GM12878 (cell line): ENCODE results near the gene TBCK. TPM values are rescaled to one million over a fixed set of nuclear protein-coding genes. Genes with fewer than 3 reads are reported as not detected.

Experiments
- ATAC-seq: fragments of 200-7000 bp; cut with Tn5 transposase; 3 replicates; pipeline ENCODE4 v1.9.1; 2020; ENCODE audit warnings: mild to moderate bottlenecking, moderate library complexity
- BruUV-seq: library from RNA; stranded (reverse); fragments of 400-500 nt; replicated peaks from 2 replicates; lab custom pipeline; 2021; lab: Mats Ljungman, UMichigan
- CTCF ChIA-PET: fragments of 300-600 bp; sonication (Branson Sonifier 250); formaldehyde crosslinking; extraction: SDS; loops from one replicate; lab custom pipeline; 2021; ENCODE audit warnings: inconsistent platforms; lab: Yijun Ruan, JAX
- POLR2A ChIA-PET: fragments of 350-600 bp; formaldehyde crosslinking; extraction: SDS; loops from one replicate; lab custom pipeline; 2021; ENCODE audit warnings: inconsistent platforms; lab: Charles Lee
- RAD21 ChIA-PET: fragments of 300-600 bp; sonication (Branson Sonifier 250); formaldehyde crosslinking; loops from one replicate; lab custom pipeline; 2023; ENCODE audit warnings: antibody characterized with exemption; ENCODE audit not compliant: unreplicated experiment; lab: Charles Lee
- SMC1A ChIA-PET: fragments of 300-600 bp; sonication (Branson Sonifier 250); formaldehyde crosslinking; loops from one replicate; lab custom pipeline; 2023; ENCODE audit not compliant: unreplicated experiment, uncharacterized antibody; lab: Charles Lee
- DNase-seq: peaks from one replicate; pipeline ENCODE4 v3.0.0-alpha.2; 2011; ENCODE audit warnings: low read depth, low spot score
- FAIRE-seq: peaks from 3 replicates; lab custom pipeline; 2011; peaks lifted over from hg19 to GRCh38; lab: Jason Lieb, UNC
- H2AFZ ChIP-seq: 2 replicates; pipeline ENCODE4 v1.6.0; 2011; ENCODE audit warnings: low read depth, low read length, control low read depth; ENCODE audit not compliant: control insufficient read depth
- H3K27ac ChIP-seq: 2 replicates; pipeline ENCODE4 v1.5.1; 2011; ENCODE audit warnings: control low read depth; ENCODE audit not compliant: control insufficient read depth, insufficient read depth
- H3K27me3 ChIP-seq, 2 experiments: replicated peaks in 1 of 2; 2 replicates each; pipeline versions ENCODE4 v1.6.0 to v1.6.1; 2011; ENCODE audit warnings: low read length in 1 of 2; ENCODE audit not compliant: control insufficient read depth in 2 of 2, insufficient read depth in 2 of 2
- H3K36me3 ChIP-seq, 2 experiments: 2 replicates each; pipeline ENCODE4 v1.5.1; 2011; ENCODE audit warnings: low read length in 1 of 2; ENCODE audit not compliant: control insufficient read depth in 2 of 2, insufficient read depth in 2 of 2
- H3K4me1 ChIP-seq: 2 replicates; pipeline ENCODE4 v1.6.1; 2011; ENCODE audit warnings: mild to moderate bottlenecking, low read length, moderate library complexity, mixed read lengths; ENCODE audit not compliant: control insufficient read depth, insufficient read depth
- H3K4me2 ChIP-seq: 2 replicates; pipeline ENCODE4 v1.6.0; 2011; ENCODE audit warnings: control low read depth; ENCODE audit not compliant: control insufficient read depth, insufficient read depth
- H3K4me3 ChIP-seq: fragments of 200-600 bp; sonication (generic); 2 replicates; pipeline ENCODE4 v1.5.1; 2016
- H3K79me2 ChIP-seq: 2 replicates; pipeline ENCODE4 v1.6.0; 2011; ENCODE audit warnings: low read length; ENCODE audit not compliant: control insufficient read depth, insufficient read depth
- H3K9ac ChIP-seq: 2 replicates; pipeline ENCODE4 v1.8.0; 2011; ENCODE audit warnings: low read length, control low read depth, mixed read lengths; ENCODE audit not compliant: control insufficient read depth, insufficient read depth
- H3K9me3 ChIP-seq: replicated peaks from 3 replicates; pipeline ENCODE4 v1.5.1; 2011; ENCODE audit warnings: mild to moderate bottlenecking, low read length; ENCODE audit not compliant: control insufficient read depth, insufficient read depth
- H4K20me1 ChIP-seq: 2 replicates; pipeline ENCODE4 v1.6.0; 2011; ENCODE audit not compliant: control insufficient read depth, insufficient read depth
- ATF3 ChIP-seq: IDR thresholded peaks from 2 replicates; pipeline ENCODE4 v1.6.1; 2011; ENCODE audit warnings: low read depth, mild to moderate bottlenecking, low read length, moderate library complexity, borderline replicate concordance; ENCODE audit errors: extremely low read depth
- CBX5 ChIP-seq: sonication (generic); IDR thresholded peaks from 2 replicates; pipeline ENCODE4 v1.6.1; 2016; ENCODE audit warnings: low read depth, moderate library complexity, mild to moderate bottlenecking, inconsistent platforms
- MAX ChIP-seq: IDR thresholded peaks from 2 replicates; pipeline ENCODE4 v1.6.1; 2012; ENCODE audit warnings: low read depth, low read length, improper control_type of control experiment
- MEF2A ChIP-seq: IDR thresholded peaks from 2 replicates; pipeline ENCODE4 v1.6.1; 2011; ENCODE audit warnings: low read depth, mild to moderate bottlenecking, low read length, moderate library complexity; ENCODE audit not compliant: insufficient read depth
- MYC ChIP-seq: IDR thresholded peaks from 2 replicates; pipeline ENCODE4 v1.6.1; 2011; ENCODE audit warnings: mild to moderate bottlenecking, low read length, moderate library complexity, inconsistent platforms; ENCODE audit not compliant: insufficient read depth, insufficient replicate concordance, insufficient read length, severe bottlenecking
- POLR2A ChIP-seq: IDR thresholded peaks from 2 replicates; pipeline ENCODE4 v1.6.1; 2011; ENCODE audit warnings: low read depth, mild to moderate bottlenecking, low read length
- PRDM15 ChIP-seq: fragments of 450-650 bp; formaldehyde crosslinking; IDR thresholded peaks from 2 replicates; pipeline ENCODE4 v1.4.0; 2020; ENCODE audit warnings: mild to moderate bottlenecking, moderate library complexity
- RAD51 ChIP-seq: fragments of 450-650 bp; IDR thresholded peaks from 2 replicates; pipeline ENCODE4 v1.6.1; 2016; ENCODE audit warnings: moderate library complexity, mild to moderate bottlenecking, inconsistent platforms
- RB1 ChIP-seq: fragments of 450-650 bp; formaldehyde crosslinking; IDR thresholded peaks from 2 replicates; pipeline ENCODE4 v1.6.1; 2017; ENCODE audit warnings: mild to moderate bottlenecking, borderline replicate concordance
- RUNX3 ChIP-seq: IDR thresholded peaks from 2 replicates; pipeline ENCODE4 v1.6.1; 2012; ENCODE audit warnings: low read length, inconsistent platforms
- SUPT20H ChIP-seq: IDR thresholded peaks from 2 replicates; pipeline ENCODE4 v1.6.1; 2011; ENCODE audit warnings: low read depth, mild to moderate bottlenecking, low read length, moderate library complexity, borderline replicate concordance; ENCODE audit not compliant: control insufficient read depth
- TCF7 ChIP-seq: IDR thresholded peaks from 2 replicates; pipeline ENCODE4 v1.6.1; 2014; ENCODE audit warnings: antibody characterized with exemption, borderline replicate concordance
- ZBTB40 ChIP-seq: fragments of 450-650 bp; IDR thresholded peaks from 2 replicates; pipeline ENCODE4 v1.6.1; 2016; ENCODE audit warnings: mild to moderate bottlenecking, moderate library complexity, borderline replicate concordance
- ZNF207 ChIP-seq: fragments of 450-650 bp; IDR thresholded peaks from 2 replicates; pipeline ENCODE4 v1.6.1; 2014; ENCODE audit warnings: antibody characterized with exemption, mild to moderate bottlenecking, borderline replicate concordance
- ZNF274 ChIP-seq: IDR thresholded peaks from one replicate; pipeline ENCODE4 v1.8.0; 2011; ENCODE audit not compliant: insufficient read length, insufficient read depth
- ZNF384 ChIP-seq: IDR thresholded peaks from 2 replicates; pipeline ENCODE4 v1.6.1; 2012; ENCODE audit warnings: low read depth, mild to moderate bottlenecking, low read length, improper control_type of control experiment, borderline replicate concordance
- ZZZ3 ChIP-seq: IDR thresholded peaks from 2 replicates; pipeline ENCODE4 v1.6.1; 2011; ENCODE audit warnings: low read depth; ENCODE audit not compliant: control insufficient read depth, insufficient read length
- WGBS: methylation state at CpG from one replicate; pipeline ENCODE4 v1.1.6; 2016; ENCODE audit warnings: low lambda C conversion rate; ENCODE audit not compliant: insufficient replicate concordance, insufficient coverage; ENCODE audit errors: missing lambda C conversion rate; 5-methylcytosine and 5-hydroxymethylcytosine counted together
- in situ Hi-C: fragments of 300-500 bp; cut with MboI; formaldehyde crosslinking; loops from 9 replicates; pipeline ENCODE4 v1.14.3; 2018; ENCODE audit warnings: mixed read lengths
- intact Hi-C: fragments of 100-400 bp; cut with micrococcal nuclease; formaldehyde crosslinking; loops from one replicate; pipeline ENCODE4 v1.14.2; 2022; ENCODE audit not compliant: unreplicated experiment
- polyA plus RNA-seq, 11 experiments: library from polyadenylated mRNA; depleted of rRNA in 4 of 11; unstranded in 6 of 11; stranded (reverse) in 5 of 11; fragments of >200 nt; fragmentation: Nextera tagmentation in 4 of 11; fragmentation: Illumina TruSeq in 1 of 11; extraction: Ambion mirVana in 4 of 11; extraction: Trizol in 1 of 11; gene quantifications; 1 replicate in 1 of 11; 2 replicates in 10 of 11; pipeline versions ENCODE4 v1.2.1 to v1.2.3, GENCODE V29; 2011 to 2016; ENCODE audit warnings: inconsistent platforms in 2 of 11, missing spikeins in 2 of 11, low read depth in 1 of 11
- total RNA-seq, 4 experiments: library from RNA; depleted of rRNA in 3 of 4; stranded (reverse); fragments of >200 nt in 3 of 4; fragmentation: Illumina TruSeq in 1 of 4; extraction: Trizol in 1 of 4; gene quantifications; 2 replicates each; pipeline versions ENCODE4 v1.2.1 to v1.2.3, GENCODE V29; 2013 to 2021

TBCK gene
- total and polyA plus RNA-seq, 10 of the 15 experiments (the other 5 are each of a cell fraction or from before 2014, with no cell fraction given) = 4.1 to 30.3 (median 20.2) TPM

GRCh38 chr4:106105697-106106096, 210.3 kb downstream of the TBCK start:
- FAIRE-seq (no peak), ATAC-seq (no peak), DNase-seq (no peak)
- CTCF ChIA-PET = interaction anchor here (0.9 kb wide), 1 partner anchor 99 kb away, joined by 3 read pairs; no protein-coding TSS in a partner anchor
- no TSS peak for BruUV-seq
- RAD21 ChIA-PET = no interaction called here
- Histone ChIP-seq H3K79me2 (no peaks in the 10 kb centered on the region), H3K27me3 (no peaks in the 10 kb centered on the region), H3K4me2 (no peak overlapping the region), H3K27ac (no peak overlapping the region), H3K36me3 (no peaks in the 10 kb centered on the region; a peak in 1 of 4 replicates), H3K9me3 (peaks cover 9% of the 10 kb centered on the region), H3K4me3 (no peak overlapping the region), H3K4me1 (no peaks in the 10 kb centered on the region), H2AFZ (no peak overlapping the region), H3K9ac (no peak overlapping the region), H4K20me1 (no peaks in the 10 kb centered on the region)
- intact Hi-C loops (no loop called here), in situ Hi-C loops (no loop called here)
- POLR2A ChIA-PET = no interaction called here
- SMC1A ChIA-PET = no interaction called here
- 100% methylated on average over 4 of the region's 4 CpGs for WGBS
- no peak for TF ChIP-seq RB1
- TF ChIP-seq POLR2A = no peak
- TF ChIP-seq ZZZ3 = no peak
- no peak for TF ChIP-seq ZNF274
- no peak for TF ChIP-seq MYC
- TF ChIP-seq ZNF384 = no peak
- TF ChIP-seq RAD51 = no peak
- TF ChIP-seq ZBTB40 = no peak
- TF ChIP-seq ZNF207 = no peak
- TF ChIP-seq MAX = no peak
- TF ChIP-seq PRDM15 = no peak
- no peak for TF ChIP-seq TCF7
- TF ChIP-seq CBX5 = no peak
- no peak for TF ChIP-seq MEF2A
- TF ChIP-seq SUPT20H = no peak
- no peak for TF ChIP-seq ATF3
- no peak for TF ChIP-seq RUNX3
